PC-3 (cell line): Measurements from ENCODE around the gene SOWAHB. TPM values are rescaled to one million over a fixed set of nuclear protein-coding genes. Genes with fewer than 3 reads are reported as not detected.

Source experiments
- ATAC-seq: fragments of 200-7000 bp; cut with Tn5 transposase; 2 replicates; pipeline ENCODE4 v1.9.1; 2020; ENCODE audit warnings: mild to moderate bottlenecking, moderate library complexity
- BruUV-seq: library from RNA; stranded (reverse); fragments of 400-500 nt; replicated peaks from 2 replicates; lab custom pipeline; 2021; lab: Mats Ljungman, UMichigan
- CTCF ChIA-PET: fragments of 300-600 bp; sonication (Branson Sonifier 250); formaldehyde crosslinking; loops from one replicate; lab custom pipeline; 2022; ENCODE audit warnings: antibody characterized with exemption; lab: Charles Lee
- POLR2A ChIA-PET: fragments of 300-600 bp; sonication (Branson Sonifier 250); formaldehyde crosslinking; loops from one replicate; lab custom pipeline; 2022; ENCODE audit warnings: antibody characterized with exemption; ENCODE audit not compliant: unreplicated experiment; lab: Charles Lee
- DNase-seq: peaks from one replicate; pipeline ENCODE4 v3.0.0-alpha.2; 2015
- H2AFZ ChIP-seq: fragments of 300-600 bp; sonication (generic); 2 replicates; pipeline ENCODE4 v1.6.0; 2016; ENCODE audit warnings: antibody characterized with exemption, low read length
- H3F3A ChIP-seq: fragments of 300-600 bp; sonication (generic); one replicate; pipeline ENCODE4 v1.6.0; 2017; ENCODE audit warnings: antibody characterized with exemption, low read length, control low read depth, mild to moderate bottlenecking; ENCODE audit not compliant: unreplicated experiment
- H3K27ac ChIP-seq: fragments of 300-600 bp; sonication (generic); 2 replicates; pipeline ENCODE4 v1.5.1; 2016; ENCODE audit warnings: mild to moderate bottlenecking, low read length
- H3K27me3 ChIP-seq: fragments of 300-600 bp; sonication (generic); 2 replicates; pipeline ENCODE4 v1.6.1; 2016; ENCODE audit warnings: low read length, mixed read lengths
- H3K36me3 ChIP-seq: fragments of 300-600 bp; sonication (generic); 2 replicates; pipeline ENCODE4 v1.6.1; 2016; ENCODE audit warnings: low read depth, mixed run types, low read length, mixed read lengths
- H3K4me1 ChIP-seq: fragments of 300-600 bp; sonication (generic); 2 replicates; pipeline ENCODE4 v1.5.1; 2016; ENCODE audit warnings: low read length; ENCODE audit not compliant: insufficient read depth
- H3K4me2 ChIP-seq: fragments of 300-600 bp; sonication (generic); 2 replicates; pipeline ENCODE4 v1.6.0; 2016; ENCODE audit warnings: low read length
- H3K4me3 ChIP-seq: fragments of 300-600 bp; sonication (generic); 2 replicates; pipeline ENCODE4 v1.5.1; 2016; ENCODE audit warnings: mild to moderate bottlenecking, low read length, mixed read lengths
- H3K79me2 ChIP-seq: fragments of 300-600 bp; sonication (generic); 2 replicates; pipeline ENCODE4 v1.6.1; 2017; ENCODE audit warnings: low read length, mixed read lengths
- H3K9ac ChIP-seq: fragments of 300-600 bp; sonication (generic); 2 replicates; pipeline ENCODE4 v1.6.0; 2016; ENCODE audit warnings: mild to moderate bottlenecking, low read length
- H3K9me2 ChIP-seq: fragments of 300-600 bp; sonication (generic); replicated peaks from 2 replicates; pipeline ENCODE4 v1.6.1; 2016; ENCODE audit warnings: mixed run types, low read length, mixed read lengths
- H3K9me3 ChIP-seq: fragments of 300-600 bp; sonication (generic); 2 replicates; pipeline ENCODE4 v1.6.1; 2016; ENCODE audit warnings: low read length, mixed read lengths
- H4K20me1 ChIP-seq: fragments of 300-600 bp; sonication (generic); 2 replicates; pipeline ENCODE4 v1.6.1; 2016; ENCODE audit warnings: low read length, mixed read lengths
- EZH2 ChIP-seq: fragments of 300-600 bp; sonication (generic); IDR thresholded peaks from one replicate; pipeline ENCODE4 v1.6.1; 2017; ENCODE audit warnings: antibody characterized with exemption, mild to moderate bottlenecking, low read length; ENCODE audit not compliant: unreplicated experiment
- EZH2phosphoT487 ChIP-seq: fragments of 300-600 bp; sonication (generic); IDR thresholded peaks from 2 replicates; pipeline ENCODE4 v1.6.1; 2018; ENCODE audit warnings: mild to moderate bottlenecking, antibody characterized with exemption, low read length, borderline replicate concordance
- intact Hi-C: fragments of 100-400 bp; cut with micrococcal nuclease; formaldehyde crosslinking; loops from 2 replicates; pipeline ENCODE4 v1.9.0; 2023
- total RNA-seq: library from RNA; depleted of rRNA; stranded (reverse); fragments of >200 nt; gene quantifications from 2 replicates; pipeline ENCODE4 v1.2.3, GENCODE V29; 2014
- TF ChIP-seq, protein P1 (sequence below): fragments of 300-600 bp; sonication (generic); conservative IDR thresholded peaks from 2 replicates; pipeline ENCODE4 v1.5.1; 2017; ENCODE audit warnings: antibody characterized with exemption, low read depth, mild to moderate bottlenecking, low read length

Gene SOWAHB
- total RNA-seq, 1 experiment from 2014 or later, result 4.8 TPM

DNA sequence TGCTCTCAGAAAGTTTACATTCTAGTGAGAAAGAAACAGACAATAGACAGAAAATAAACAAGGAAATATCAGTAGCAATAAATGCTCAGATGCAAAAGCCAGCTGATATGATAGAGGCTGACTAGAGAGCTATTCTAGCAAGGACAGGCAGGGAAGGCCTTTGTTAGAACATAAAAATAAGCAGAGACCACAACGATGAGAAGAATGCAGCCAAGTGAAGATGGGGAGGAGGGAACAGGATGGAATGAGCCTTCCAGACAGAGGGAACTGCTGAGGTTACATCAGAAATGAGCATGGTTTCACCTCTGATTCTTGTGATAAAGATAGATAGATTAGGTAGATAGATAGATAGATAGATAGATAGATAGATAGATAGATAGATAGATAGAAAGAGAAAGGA, 7.6 kb upstream of the SOWAHB start:
- H3K9me3 ChIP-seq, result no peaks in the 10 kb centered on the region
- no peak overlapping the region for H3K4me3 ChIP-seq
- no peak overlapping the region for H2AFZ ChIP-seq
- H3K36me3 ChIP-seq, result no peaks in the 10 kb centered on the region
- no peaks in the 10 kb centered on the region for H3K27me3 ChIP-seq
- H3K4me1 ChIP-seq, result no peaks in the 10 kb centered on the region
- ChIA-PET CTCF (no interaction called here), POLR2A (no interaction called here)
- no peak overlapping the region for H3K4me2 ChIP-seq
- intact Hi-C loops, result no loop called here
- ATAC-seq, result no peak
- no peaks in the 10 kb centered on the region for H4K20me1 ChIP-seq
- BruUV-seq, result no TSS peak
- TF ChIP-seq, protein P1, sequence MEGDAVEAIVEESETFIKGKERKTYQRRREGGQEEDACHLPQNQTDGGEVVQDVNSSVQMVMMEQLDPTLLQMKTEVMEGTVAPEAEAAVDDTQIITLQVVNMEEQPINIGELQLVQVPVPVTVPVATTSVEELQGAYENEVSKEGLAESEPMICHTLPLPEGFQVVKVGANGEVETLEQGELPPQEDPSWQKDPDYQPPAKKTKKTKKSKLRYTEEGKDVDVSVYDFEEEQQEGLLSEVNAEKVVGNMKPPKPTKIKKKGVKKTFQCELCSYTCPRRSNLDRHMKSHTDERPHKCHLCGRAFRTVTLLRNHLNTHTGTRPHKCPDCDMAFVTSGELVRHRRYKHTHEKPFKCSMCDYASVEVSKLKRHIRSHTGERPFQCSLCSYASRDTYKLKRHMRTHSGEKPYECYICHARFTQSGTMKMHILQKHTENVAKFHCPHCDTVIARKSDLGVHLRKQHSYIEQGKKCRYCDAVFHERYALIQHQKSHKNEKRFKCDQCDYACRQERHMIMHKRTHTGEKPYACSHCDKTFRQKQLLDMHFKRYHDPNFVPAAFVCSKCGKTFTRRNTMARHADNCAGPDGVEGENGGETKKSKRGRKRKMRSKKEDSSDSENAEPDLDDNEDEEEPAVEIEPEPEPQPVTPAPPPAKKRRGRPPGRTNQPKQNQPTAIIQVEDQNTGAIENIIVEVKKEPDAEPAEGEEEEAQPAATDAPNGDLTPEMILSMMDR, result no peak
- TF ChIP-seq EZH2phosphoT487 (no peak), EZH2 (no peak)
- no peak for DNase-seq
- no peak overlapping the region for H3K9ac ChIP-seq
- no peaks in the 10 kb centered on the region for H3K79me2 ChIP-seq
- H3K27ac ChIP-seq, result no peak overlapping the region
- H3F3A ChIP-seq, result no peaks in the 10 kb centered on the region
- no peaks in the 10 kb centered on the region for H3K9me2 ChIP-seq

DNA sequence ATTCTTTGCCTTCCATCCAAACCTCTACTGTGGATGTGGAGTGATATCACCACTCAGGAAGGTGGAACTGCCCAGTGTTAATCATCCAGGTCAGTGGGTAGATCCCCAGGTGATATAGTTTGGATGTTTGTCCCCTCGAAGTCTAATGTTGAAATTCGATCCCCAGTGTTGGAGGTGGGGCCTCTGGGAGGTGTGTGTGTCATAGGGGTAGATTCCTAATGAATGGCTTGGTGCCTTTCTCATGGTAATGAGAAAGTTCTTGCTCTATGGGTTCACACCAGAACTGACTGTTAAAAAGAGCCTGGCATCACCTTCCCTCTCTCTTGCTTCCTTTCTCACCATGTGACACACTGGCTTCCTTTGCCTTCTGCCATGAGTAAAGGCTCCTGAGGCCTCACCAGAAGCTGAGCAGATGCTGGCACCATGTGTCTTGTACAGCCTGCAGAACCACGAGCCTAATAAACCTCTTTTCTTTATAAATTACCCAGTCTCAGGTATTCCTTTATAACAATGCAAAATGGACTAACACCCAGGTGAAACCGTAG, 6.8 kb upstream of the SOWAHB start:
- no peak for TF ChIP-seq EZH2
- no peak for TF ChIP-seq EZH2phosphoT487
- TF ChIP-seq, protein P1, result no peak
- H2AFZ ChIP-seq, result no peak overlapping the region

GRCh38 chr4:76902233-76902890, 4.4 kb upstream of the SOWAHB start:
- no peaks in the 10 kb centered on the region for H3K27me3 ChIP-seq
- DNase-seq, result no peak
- H4K20me1 ChIP-seq, result no peaks in the 10 kb centered on the region
- TF ChIP-seq EZH2phosphoT487 (no peak), EZH2 (no peak)
- TF ChIP-seq, protein P1, result no peak
- ATAC-seq, result no peak
- no peaks in the 10 kb centered on the region for H3K36me3 ChIP-seq
- no peak overlapping the region for H3K27ac ChIP-seq
- BruUV-seq, result no TSS peak
- H2AFZ ChIP-seq, result no peak overlapping the region
- H3K4me1 ChIP-seq, result peaks cover 9% of the 10 kb centered on the region
- H3K4me2 ChIP-seq, result no peak overlapping the region
- H3K9me2 ChIP-seq, result no peaks in the 10 kb centered on the region
- POLR2A ChIA-PET, result no interaction called here
- H3K9ac ChIP-seq, result no peak overlapping the region
- H3K79me2 ChIP-seq, result no peaks in the 10 kb centered on the region
- intact Hi-C loops, result no loop called here
- H3K4me3 ChIP-seq, result no peak overlapping the region
- CTCF ChIA-PET, result no interaction called here
- no peaks in the 10 kb centered on the region for H3F3A ChIP-seq
- H3K9me3 ChIP-seq, result no peaks in the 10 kb centered on the region

More for the DNA sequence above, 6.8 kb upstream of the SOWAHB start:
- no peaks in the 10 kb centered on the region for H4K20me1 ChIP-seq
- no peak overlapping the region for H3K27ac ChIP-seq
- no peaks in the 10 kb centered on the region for H3K9me2 ChIP-seq
- DNase-seq (no peak), ATAC-seq (no peak)
- intact Hi-C loops, result no loop called here
- no peak overlapping the region for H3K9ac ChIP-seq
- no peak overlapping the region for H3K4me3 ChIP-seq
- no peaks in the 10 kb centered on the region for H3K36me3 ChIP-seq
- no TSS peak for BruUV-seq
- POLR2A ChIA-PET, result no interaction called here
- CTCF ChIA-PET, result no interaction called here
- H3K79me2 ChIP-seq, result no peaks in the 10 kb centered on the region
- no peaks in the 10 kb centered on the region for H3K4me1 ChIP-seq
- H3K27me3 ChIP-seq, result no peaks in the 10 kb centered on the region
- no peaks in the 10 kb centered on the region for H3K9me3 ChIP-seq
- H3K4me2 ChIP-seq, result no peak overlapping the region
- no peaks in the 10 kb centered on the region for H3F3A ChIP-seq
